Neural cell (in vitro differentiated cells): ENCODE data around the gene EIF2B2. TPM values are rescaled to one million over a fixed set of nuclear protein-coding genes. Genes with fewer than 3 reads are reported as not detected.

Experiments
- H2AFZ ChIP-seq: fragments of 200-600, 300-800 bp; sonication (generic), shearing (Covaris generic); 2 replicates; pipeline ENCODE4 v1.6.0; 2014; ENCODE audit warnings: low read depth, mild to moderate bottlenecking, antibody characterized with exemption, low read length, moderate library complexity
- H3F3A ChIP-seq: fragments of 200-600 bp; shearing (Covaris generic); 2 replicates; pipeline ENCODE4 v1.6.1; 2016; ENCODE audit warnings: mild to moderate bottlenecking, moderate library complexity, mixed read lengths, antibody characterized with exemption, low read length; ENCODE audit not compliant: insufficient read depth, poor library complexity, severe bottlenecking
- H3K27ac ChIP-seq: fragments of 200-600, 300-800 bp; sonication (generic), shearing (Covaris generic); 2 replicates; pipeline ENCODE4 v1.5.1; 2014; ENCODE audit warnings: mild to moderate bottlenecking, low read length, moderate library complexity
- H3K27me3 ChIP-seq: fragments of 300-800, 200-600 bp; sonication (generic), shearing (Covaris generic); 2 replicates; pipeline ENCODE4 v1.6.0; 2014; ENCODE audit warnings: mild to moderate bottlenecking, low read depth, low read length, moderate library complexity; ENCODE audit not compliant: insufficient read depth
- H3K36me3 ChIP-seq: fragments of 300-800, 200-600 bp; sonication (generic), shearing (Covaris generic); 2 replicates; pipeline ENCODE4 v1.5.1; 2014; ENCODE audit warnings: mild to moderate bottlenecking, antibody characterized with exemption, low read length, moderate library complexity; ENCODE audit not compliant: insufficient read depth
- H3K4me2 ChIP-seq: fragments of 300-800, 200-600 bp; sonication (generic), shearing (Covaris generic); 2 replicates; pipeline ENCODE4 v1.6.0; 2014; ENCODE audit warnings: mild to moderate bottlenecking, low read length
- H3K4me3 ChIP-seq: fragments of 300-800, 200-600 bp; sonication (generic), shearing (Covaris generic); 2 replicates; pipeline ENCODE4 v1.5.1; 2014; ENCODE audit warnings: mild to moderate bottlenecking, low read length, moderate library complexity
- H3K79me2 ChIP-seq: fragments of 200-600 bp; shearing (Covaris generic); replicated peaks from 2 replicates; pipeline ENCODE4 v1.6.0; 2014; ENCODE audit warnings: mild to moderate bottlenecking, low read length, moderate library complexity; ENCODE audit not compliant: insufficient read depth
- H3K9ac ChIP-seq: fragments of 300-800, 200-600 bp; sonication (generic), shearing (Covaris generic); 2 replicates; pipeline ENCODE4 v1.6.1; 2016; ENCODE audit warnings: mild to moderate bottlenecking, low read length, mixed read lengths
- H3K9me2 ChIP-seq: fragments of 200-600 bp; shearing (Covaris generic); 2 replicates; pipeline ENCODE4 v1.6.1; 2016; ENCODE audit warnings: mild to moderate bottlenecking, low read length, mixed read lengths; ENCODE audit not compliant: insufficient read depth
- H3K9me3 ChIP-seq: fragments of 200-600, 300-800 bp; sonication (generic), shearing (Covaris generic); 2 replicates; pipeline ENCODE4 v1.6.1; 2016; ENCODE audit warnings: mild to moderate bottlenecking, mixed run types, low read length, moderate library complexity, mixed read lengths
- H4K20me1 ChIP-seq: fragments of 200-600 bp; shearing (Covaris generic); 2 replicates; pipeline ENCODE4 v1.6.1; 2016; ENCODE audit warnings: mild to moderate bottlenecking, mixed run types; ENCODE audit not compliant: insufficient read depth
- CTCF ChIP-seq: fragments of 450-650 bp; IDR thresholded peaks from 2 replicates; pipeline ENCODE4 v1.5.1; 2014; ENCODE audit warnings: antibody characterized with exemption, mild to moderate bottlenecking, moderate library complexity; ENCODE audit not compliant: poor library complexity, severe bottlenecking
- EP300 ChIP-seq: fragments of 450-650 bp; conservative IDR thresholded peaks from 2 replicates; pipeline ENCODE4 v1.6.1; 2014; ENCODE audit warnings: antibody characterized with exemption, mild to moderate bottlenecking, moderate library complexity; ENCODE audit not compliant: poor library complexity, severe bottlenecking
- EZH2 ChIP-seq: fragments of 200-600, 300-800 bp; shearing (Covaris generic), sonication (generic); IDR thresholded peaks from 2 replicates; pipeline ENCODE4 v1.6.1; 2014; ENCODE audit warnings: antibody characterized with exemption, low read length, borderline replicate concordance, mild to moderate bottlenecking; ENCODE audit not compliant: insufficient read depth, poor library complexity, severe bottlenecking
- MXI1 ChIP-seq: fragments of 450-650 bp; conservative IDR thresholded peaks from 2 replicates; pipeline ENCODE4 v1.6.1; 2014; ENCODE audit warnings: antibody characterized with exemption, mild to moderate bottlenecking; ENCODE audit not compliant: poor library complexity, severe bottlenecking
- POLR2AphosphoS5 ChIP-seq: IDR thresholded peaks from 2 replicates; pipeline ENCODE4 v1.6.1; 2012
- RAD21 ChIP-seq: fragments of 450-650 bp; conservative IDR thresholded peaks from 2 replicates; pipeline ENCODE4 v1.6.1; 2014; ENCODE audit warnings: antibody characterized with exemption, mild to moderate bottlenecking, moderate library complexity
- REST ChIP-seq: IDR thresholded peaks from 2 replicates; pipeline ENCODE4 v1.6.1; 2012; ENCODE audit warnings: borderline replicate concordance
- SMC3 ChIP-seq: fragments of 450-650 bp; conservative IDR thresholded peaks from 2 replicates; pipeline ENCODE4 v1.6.1; 2014; ENCODE audit warnings: antibody characterized with exemption, mild to moderate bottlenecking, moderate library complexity; ENCODE audit not compliant: poor library complexity
- TAF1 ChIP-seq: IDR thresholded peaks from 2 replicates; pipeline ENCODE4 v1.6.1; 2012; ENCODE audit warnings: low read depth
- polyA plus RNA-seq: library from polyadenylated mRNA; depleted of rRNA; stranded (reverse); fragments of >200 nt; gene quantifications from 2 replicates; pipeline ENCODE4 v1.2.3, GENCODE V29; 2014

EIF2B2 gene
- polyA plus RNA-seq, 1 donor from 2014 or later: 43.1 TPM

DNA sequence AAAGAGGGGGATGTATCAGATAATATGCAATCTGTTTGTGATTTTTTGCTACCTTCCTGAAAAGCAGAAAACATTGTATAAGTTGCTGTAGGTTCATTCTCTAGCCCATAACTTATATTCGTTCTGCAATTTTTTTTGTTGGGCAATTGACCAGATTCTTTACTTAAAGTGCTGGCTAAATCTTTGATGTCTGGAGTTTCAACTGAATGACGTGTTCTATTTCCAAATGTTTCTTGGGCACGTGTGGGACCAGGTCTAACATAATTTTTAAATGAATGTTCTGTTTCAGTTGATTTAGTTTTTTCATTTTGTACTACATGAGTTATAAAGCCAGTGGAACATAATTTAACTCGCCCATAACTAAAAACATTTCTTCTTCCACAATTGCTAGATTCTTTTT is 44.8 kb downstream of the EIF2B2 start:
- no peaks in the 10 kb centered on the region for H3K36me3 ChIP-seq
- no peak overlapping the region for H2AFZ ChIP-seq
- no peak overlapping the region for H3K9ac ChIP-seq
- no peak overlapping the region for H3K4me3 ChIP-seq
- H3K4me2 ChIP-seq: no peak overlapping the region
- no peaks in the 10 kb centered on the region for H3K9me3 ChIP-seq
- no peaks in the 10 kb centered on the region for H3F3A ChIP-seq
- H3K27ac ChIP-seq: no peak overlapping the region
- no peaks in the 10 kb centered on the region for H4K20me1 ChIP-seq
- no peaks in the 10 kb centered on the region for H3K27me3 ChIP-seq
- TF ChIP-seq EZH2 (no peak), POLR2AphosphoS5 (no peak), MXI1 (no peak), RAD21 (no peak), EP300 (no peak), REST (no peak), TAF1 (no peak), CTCF (no peak), SMC3 (no peak)
- no peaks in the 10 kb centered on the region for H3K79me2 ChIP-seq
- H3K9me2 ChIP-seq: no peaks in the 10 kb centered on the region

- no peak overlapping the region for H3K4me2 ChIP-seq
- H3K36me3 ChIP-seq: no peaks in the 10 kb centered on the region
- H3K9me3 ChIP-seq: no peaks in the 10 kb centered on the region
- H3K9me2 ChIP-seq: no peaks in the 10 kb centered on the region
- H3K27me3 ChIP-seq: no peaks in the 10 kb centered on the region
- H3K27ac ChIP-seq: no peak overlapping the region
- no peak overlapping the region for H2AFZ ChIP-seq
- H3F3A ChIP-seq: no peaks in the 10 kb centered on the region
- H3K79me2 ChIP-seq: no peaks in the 10 kb centered on the region
- no peak overlapping the region for H3K9ac ChIP-seq
- H3K4me3 ChIP-seq: no peak overlapping the region
- H4K20me1 ChIP-seq: no peaks in the 10 kb centered on the region
- TF ChIP-seq CTCF (no peak), EZH2 (no peak), POLR2AphosphoS5 (no peak), RAD21 (no peak), MXI1 (no peak), REST (no peak), SMC3 (no peak), TAF1 (no peak), EP300 (no peak)
These were observed 45.4 kb downstream of the EIF2B2 start for GRCh38 chr14:75048101-75048500.
